Thymus (tissue), 14 donors: ENCODE results near the gene SOX4. TPM values are rescaled to one million over a fixed set of nuclear protein-coding genes. Genes with fewer than 3 reads are reported as not detected.
A peak's percentile ranks its signal among the peaks of the same experiment; 100 is the strongest.
"Not testable (repeated sequence)": the region's sequence is repeated elsewhere in the genome, so short reads cannot be mapped to it uniquely, and the experiment has no call there.

Source experiments
- DNase-seq, 9 donors: peaks; one replicate each; pipeline ENCODE4 v3.0.0-alpha.2; 2013; ENCODE audit warnings: low spot score in 9 of 9, low read depth in 6 of 9, missing footprints in 1 of 9
- H3K27ac ChIP-seq, 2 donors: one replicate each; pipeline ENCODE4 v1.5.1; 2013; ENCODE audit warnings: control low read depth in 1 of 2, low read depth in 1 of 2, low read length in 1 of 2, mild to moderate bottlenecking in 1 of 2, moderate library complexity in 1 of 2
- H3K27me3 ChIP-seq, 2 donors: one replicate each; pipeline ENCODE4 v1.5.1; 2013; ENCODE audit warnings: low read length in 1 of 2; ENCODE audit not compliant: control insufficient read depth in 2 of 2, insufficient read depth in 1 of 2
- H3K36me3 ChIP-seq, 2 donors: one replicate each; pipeline ENCODE4 v1.5.1; 2013; ENCODE audit warnings: low read length in 1 of 2, mild to moderate bottlenecking in 1 of 2, moderate library complexity in 1 of 2; ENCODE audit not compliant: control insufficient read depth in 2 of 2, insufficient read depth in 2 of 2
- H3K4me1 ChIP-seq, 2 donors: one replicate each; pipeline ENCODE4 v1.5.1; 2013; ENCODE audit warnings: low read length in 2 of 2; ENCODE audit not compliant: control insufficient read depth in 2 of 2, insufficient read depth in 2 of 2
- H3K4me3 ChIP-seq, 2 donors: one replicate each; pipeline ENCODE4 v1.5.1; 2013; ENCODE audit warnings: low read length in 2 of 2, control low read depth in 1 of 2, mild to moderate bottlenecking in 1 of 2
- H3K9me3 ChIP-seq, 2 donors: one replicate each; pipeline ENCODE4 v1.5.1; 2013; ENCODE audit warnings: low read length in 1 of 2, mild to moderate bottlenecking in 1 of 2; ENCODE audit not compliant: control insufficient read depth in 2 of 2, insufficient read depth in 1 of 2
- WGBS: extraction: QIAGEN DNeasy Blood & Tissue Kit; methylation state at CpG from one replicate; pipeline ENCODE4 v1.1.7; 2013; 5-methylcytosine and 5-hydroxymethylcytosine counted together
- long read RNA-seq, 10 donors: transcript quantifications; one replicate each; lab custom pipeline, GENCODE V29; 2026
- polyA plus RNA-seq: library from polyadenylated mRNA; stranded (reverse); fragments of 200-250 nt; gene quantifications from one replicate; pipeline ENCODE4 v1.2.3, GENCODE V29; 2013
- total RNA-seq: library from RNA; stranded (reverse); fragments of 120-200 nt; gene quantifications from one replicate; pipeline ENCODE4 v1.2.4, GENCODE V29; 2013
- donor health status: healthy.

SOX4 gene
- total RNA-seq (58.0 TPM), polyA plus RNA-seq (85.7 TPM)
- long read RNA-seq, donor 1, full-length matches to known transcripts, result 61 of 61 reads
- long read RNA-seq, donor 1, partial matches to known transcripts, result 0 of 61 reads
- long read RNA-seq, donor 1, other reads (novel, unspliced or antisense), result 0 of 61 reads
- long read RNA-seq, donor 2, result 0 reads
- long read RNA-seq, donor 3, full-length matches to known transcripts, result 463 of 463 reads
- long read RNA-seq, donor 3, partial matches to known transcripts, result 0 of 463 reads
- long read RNA-seq, donor 3, other reads (novel, unspliced or antisense), result 0 of 463 reads
- long read RNA-seq, donor 4, full-length matches to known transcripts, result 292 of 292 reads
- long read RNA-seq, donor 4, partial matches to known transcripts, result 0 of 292 reads
- long read RNA-seq, donor 4, other reads (novel, unspliced or antisense), result 0 of 292 reads
- long read RNA-seq, donor 5, full-length matches to known transcripts, result 507 of 507 reads
- long read RNA-seq, donor 5, partial matches to known transcripts, result 0 of 507 reads
- long read RNA-seq, donor 5, other reads (novel, unspliced or antisense), result 0 of 507 reads
- long read RNA-seq, donor 6, full-length matches to known transcripts, result 272 of 272 reads
- long read RNA-seq, donor 6, partial matches to known transcripts, result 0 of 272 reads
- long read RNA-seq, donor 6, other reads (novel, unspliced or antisense), result 0 of 272 reads
- long read RNA-seq, donor 7, full-length matches to known transcripts, result 561 of 561 reads
- long read RNA-seq, donor 7, partial matches to known transcripts, result 0 of 561 reads
- long read RNA-seq, donor 7, other reads (novel, unspliced or antisense), result 0 of 561 reads
- long read RNA-seq, donor 8, full-length matches to known transcripts, result 149 of 149 reads
- long read RNA-seq, donor 8, partial matches to known transcripts, result 0 of 149 reads
- long read RNA-seq, donor 8, other reads (novel, unspliced or antisense), result 0 of 149 reads
- long read RNA-seq, donor 9, full-length matches to known transcripts, result 295 of 295 reads
- long read RNA-seq, donor 9, partial matches to known transcripts, result 0 of 295 reads
- long read RNA-seq, donor 9, other reads (novel, unspliced or antisense), result 0 of 295 reads
- long read RNA-seq, donor 10, full-length matches to known transcripts, result 295 of 295 reads
- long read RNA-seq, donor 10, partial matches to known transcripts, result 0 of 295 reads
- long read RNA-seq, donor 10, other reads (novel, unspliced or antisense), result 0 of 295 reads

DNA sequence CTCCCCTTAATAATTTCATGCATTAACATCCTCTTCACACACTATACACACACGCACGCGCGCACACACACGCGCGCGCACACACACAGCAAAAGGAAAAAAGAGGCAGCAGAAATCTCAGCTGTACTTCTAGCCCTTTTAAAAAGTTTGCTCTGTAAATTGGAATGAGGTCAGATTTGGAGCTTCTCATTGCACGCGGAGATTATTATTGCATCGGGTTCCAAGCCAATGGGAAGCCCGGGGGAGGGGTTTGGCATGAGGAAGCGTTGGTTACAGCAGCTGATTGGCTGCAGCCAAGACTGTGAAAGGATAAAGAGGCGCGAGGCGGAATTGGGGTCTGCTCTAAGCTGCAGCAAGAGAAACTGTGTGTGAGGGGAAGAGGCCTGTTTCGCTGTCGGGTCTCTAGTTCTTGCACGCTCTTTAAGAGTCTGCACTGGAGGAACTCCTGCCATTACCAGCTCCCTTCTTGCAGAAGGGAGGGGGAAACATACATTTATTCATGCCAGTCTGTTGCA lies at the start of gene SOX4:
Gene SOX4 (plus strand): TSS at position 340 of the 515 bp plus-strand sequence. CDS start 784 bp downstream, outside the sequence.
- H3K36me3 ChIP-seq, result peaks cover 0 to 11% of the 10 kb centered on the region in 2 donors
- H3K4me3 ChIP-seq, result peak within 1 kb of the TSS; percentile 93 to 94
- H3K9me3 ChIP-seq, result peaks cover 0 to 3% of the 10 kb centered on the region in 2 donors
- peaks cover 6 to 12% of the 10 kb centered on the region in 2 donors for H3K4me1 ChIP-seq
- under 1% methylated on average over 19 of the region's 19 CpGs for WGBS
- H3K27me3 ChIP-seq, result no peaks in the 10 kb centered on the region
- peak; percentile 96 to 100 (median 99) for DNase-seq
- H3K27ac ChIP-seq, result peak within 1 kb of the TSS; percentile 98 to 99

DNA sequence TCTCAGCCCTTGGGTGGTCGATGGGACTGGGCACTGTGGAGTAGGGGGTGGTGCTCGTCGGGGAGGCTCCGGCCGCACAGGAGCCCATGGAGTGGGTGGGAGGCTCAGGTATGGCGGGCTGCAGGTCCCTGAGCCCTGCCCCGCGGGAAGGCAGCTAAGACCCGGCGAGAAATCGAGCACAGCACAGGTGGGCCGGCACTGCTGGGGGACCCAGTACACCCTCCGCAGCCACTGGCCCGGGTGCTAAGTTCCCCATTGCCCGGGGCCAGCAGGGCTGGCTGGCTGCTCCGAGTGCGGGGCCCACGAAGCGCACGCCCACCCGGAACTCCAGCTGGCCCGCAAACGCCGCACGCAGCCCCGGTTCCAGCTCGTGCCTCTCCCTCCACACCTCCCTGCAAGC lies 41.3 kb upstream of the SOX4 start:
- not testable (repeated sequence) for H3K27me3 ChIP-seq, H3K36me3 ChIP-seq, H3K4me1 ChIP-seq, H3K9me3 ChIP-seq, DNase-seq, H3K27ac ChIP-seq, H3K4me3 ChIP-seq
- WGBS, result 94% methylated on average over 27 of the region's 27 CpGs

DNA sequence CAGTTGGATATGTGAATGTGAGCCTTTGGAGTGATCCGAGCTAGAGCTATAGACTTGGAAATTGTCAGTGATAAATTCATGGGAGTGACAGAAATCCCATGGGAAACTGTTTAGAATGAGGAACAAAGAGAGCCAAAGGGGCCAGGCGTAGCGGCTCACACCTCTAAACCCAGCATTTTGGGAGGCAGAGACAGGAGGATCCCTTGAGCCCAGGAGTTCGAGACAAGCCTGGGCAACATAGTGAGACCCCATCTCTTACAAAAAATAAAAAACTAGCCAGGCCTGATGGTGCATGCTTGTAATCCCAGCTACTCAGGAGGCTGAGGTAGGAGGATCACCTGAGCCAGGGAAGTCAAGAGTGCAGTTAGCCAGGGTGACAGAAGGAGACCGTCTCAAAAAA lies 39.3 kb upstream of the SOX4 start:
- WGBS, result 84% methylated on average over 5 of the region's 5 CpGs

DNA sequence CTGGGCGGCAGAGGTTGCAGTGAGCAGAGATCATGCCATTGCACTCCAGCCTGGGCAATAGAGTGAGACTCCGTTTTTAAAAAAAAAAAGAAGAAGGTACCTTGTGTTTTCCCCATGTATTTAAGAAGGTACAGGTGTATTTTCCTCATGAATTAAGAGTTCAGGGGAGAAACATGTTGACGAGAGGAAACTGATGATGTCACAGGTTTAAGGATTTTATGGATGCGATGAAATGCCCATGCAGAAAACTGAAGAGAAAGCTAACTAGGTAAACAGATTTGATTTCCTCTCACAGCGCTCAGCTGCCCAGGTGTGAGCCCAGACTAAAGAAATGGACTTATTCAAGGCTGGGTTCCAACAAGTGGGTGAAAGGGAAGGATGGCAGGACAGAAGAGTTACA lies 38.4 kb upstream of the SOX4 start:
- 90% methylated on average over 5 of the region's 5 CpGs for WGBS
- Histone ChIP-seq H3K27ac (no peak overlapping the region), H3K4me1 (no peaks in the 10 kb centered on the region), H3K9me3 (no peaks in the 10 kb centered on the region), H3K27me3 (no peaks in the 10 kb centered on the region), H3K36me3 (no peaks in the 10 kb centered on the region), H3K4me3 (no peak overlapping the region)
- no peak for DNase-seq

More for the DNA sequence above, 39.3 kb upstream of the SOX4 start:
- no peak for DNase-seq
- no peaks in the 10 kb centered on the region for H3K4me1 ChIP-seq
- H3K27me3 ChIP-seq, result no peaks in the 10 kb centered on the region
- no peak overlapping the region for H3K4me3 ChIP-seq
- no peak overlapping the region for H3K27ac ChIP-seq
- H3K36me3 ChIP-seq, result no peaks in the 10 kb centered on the region
- no peaks in the 10 kb centered on the region for H3K9me3 ChIP-seq

DNA sequence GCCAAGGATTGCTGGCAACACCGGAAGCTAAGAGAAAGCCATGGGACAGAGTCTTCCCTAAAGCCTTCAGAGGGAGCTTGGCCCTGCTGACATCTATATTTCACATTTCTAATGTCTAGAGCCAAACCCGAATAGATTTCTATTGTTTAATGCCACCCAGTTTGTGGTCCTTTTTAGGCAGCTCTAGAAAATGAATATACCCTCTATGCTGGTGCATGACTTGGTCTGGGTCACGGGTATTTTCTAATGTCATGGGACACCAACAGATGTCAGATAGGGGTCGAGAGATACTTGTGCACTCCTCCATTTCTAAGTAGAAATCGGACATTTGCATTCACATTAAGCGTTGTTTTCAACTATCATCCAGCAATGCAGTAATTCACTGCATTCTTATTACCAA lies 37.0 kb upstream of the SOX4 start:
- DNase-seq, result no peak
- Histone ChIP-seq H3K36me3 (no peaks in the 10 kb centered on the region), H3K9me3 (no peaks in the 10 kb centered on the region), H3K27ac (no peak overlapping the region), H3K4me1 (no peaks in the 10 kb centered on the region), H3K4me3 (no peak overlapping the region), H3K27me3 (no peaks in the 10 kb centered on the region)
- 97% methylated on average over 6 of the region's 6 CpGs for WGBS

DNA sequence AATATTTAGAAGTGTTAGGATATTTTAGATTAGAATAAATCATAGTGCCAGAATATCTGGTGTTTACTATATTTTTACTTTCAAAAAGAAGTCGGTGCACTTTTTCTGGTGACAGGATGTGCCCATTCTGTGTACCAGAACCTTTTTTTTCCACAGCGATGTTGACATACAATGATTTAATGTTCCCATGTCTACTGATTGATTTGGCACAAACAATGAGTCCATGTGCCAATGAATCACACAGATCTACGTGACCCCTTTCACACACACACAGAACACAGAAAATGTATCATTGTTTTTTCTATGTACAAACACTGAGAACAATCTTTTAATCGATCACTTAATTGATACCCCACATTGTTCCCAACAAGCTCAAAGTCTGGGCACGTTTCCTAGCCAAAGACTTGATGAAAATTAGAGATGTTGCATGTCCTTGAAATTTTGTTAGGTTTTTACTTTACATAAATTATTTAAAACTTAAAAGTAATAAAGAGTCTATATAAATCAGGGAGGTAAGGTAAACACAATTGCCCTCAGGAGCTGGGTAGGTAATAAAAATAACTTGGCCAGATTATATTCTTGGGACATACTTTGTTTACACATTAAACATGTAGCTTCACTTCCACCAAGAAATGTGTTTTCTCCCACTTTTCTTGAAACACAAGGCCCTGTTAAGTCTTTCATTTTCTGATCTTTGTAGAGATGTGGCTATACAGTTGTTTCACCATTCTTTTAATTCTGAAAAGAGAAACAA lies 36.4 kb upstream of the SOX4 start:
- 92% methylated on average over 5 of the region's 5 CpGs for WGBS
- H3K36me3 ChIP-seq, result no peaks in the 10 kb centered on the region
- H3K4me3 ChIP-seq, result no peak overlapping the region
- H3K9me3 ChIP-seq, result no peaks in the 10 kb centered on the region
- no peak overlapping the region for H3K27ac ChIP-seq
- no peaks in the 10 kb centered on the region for H3K27me3 ChIP-seq
- no peak for DNase-seq
- H3K4me1 ChIP-seq, result no peaks in the 10 kb centered on the region

DNA sequence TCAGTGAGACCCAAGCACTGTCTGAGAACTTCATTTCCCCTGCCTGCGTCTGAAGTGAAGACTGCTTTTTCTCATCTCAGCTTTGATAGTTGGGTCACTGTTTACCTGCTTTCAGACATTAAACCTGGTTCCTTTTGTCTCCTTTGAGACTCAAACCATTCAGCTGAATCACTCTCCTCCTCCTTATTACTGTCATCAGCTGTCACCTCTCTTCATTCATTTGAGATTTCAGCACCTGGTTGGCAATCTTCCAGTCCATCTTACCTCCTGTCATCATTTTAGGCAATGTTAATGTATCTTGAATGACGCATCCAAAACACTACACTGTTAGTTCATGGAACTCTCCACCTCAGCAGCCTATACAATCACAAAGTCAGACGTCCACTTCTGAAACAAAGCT lies 34.3 kb upstream of the SOX4 start:
- Histone ChIP-seq H3K4me3 (no peak overlapping the region), H3K9me3 (no peaks in the 10 kb centered on the region), H3K27ac (peak overlapping the region in 1 of 2 donors; percentile 5), H3K4me1 (no peaks in the 10 kb centered on the region), H3K36me3 (no peaks in the 10 kb centered on the region), H3K27me3 (no peaks in the 10 kb centered on the region)
- WGBS, result 96% methylated on average over 3 of the region's 3 CpGs
- DNase-seq, result no peak

DNA sequence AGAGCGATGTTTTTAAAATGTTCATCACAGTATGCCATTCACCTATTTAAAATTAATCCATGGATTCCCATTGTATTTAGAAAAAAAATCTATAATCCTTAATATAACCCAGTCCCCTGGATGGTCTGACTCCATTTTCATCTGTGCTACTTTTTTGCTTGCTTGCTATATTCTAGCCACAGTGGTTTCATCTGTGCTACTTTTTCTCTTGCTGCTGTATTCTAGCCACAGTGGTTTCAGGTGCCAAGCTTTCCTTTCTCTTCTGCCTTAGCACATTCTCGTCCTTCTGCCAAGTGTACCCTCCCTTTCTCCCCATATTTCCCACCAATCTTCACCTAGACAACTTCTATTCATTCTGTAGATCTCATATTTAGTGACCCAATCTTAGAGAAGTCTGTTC lies 33.3 kb upstream of the SOX4 start:
- Histone ChIP-seq H3K4me3 (no peak overlapping the region), H3K27me3 (no peaks in the 10 kb centered on the region), H3K4me1 (no peaks in the 10 kb centered on the region), H3K9me3 (no peaks in the 10 kb centered on the region), H3K27ac (no peak overlapping the region), H3K36me3 (no peaks in the 10 kb centered on the region)
- WGBS, result 90% methylated on average over 2 of the region's 2 CpGs
- no peak for DNase-seq
